GM12878 (cell line): Measurements from ENCODE around the gene TGFB1I1. TPM values are rescaled to one million over a fixed set of nuclear protein-coding genes. Genes with fewer than 3 reads are reported as not detected.

ENCODE experiments used
- ATAC-seq: fragments of 200-7000 bp; cut with Tn5 transposase; 3 replicates; pipeline ENCODE4 v1.9.1; 2020; ENCODE audit warnings: mild to moderate bottlenecking, moderate library complexity
- BruUV-seq: library from RNA; stranded (reverse); fragments of 400-500 nt; replicated peaks from 2 replicates; lab custom pipeline; 2021; lab: Mats Ljungman, UMichigan
- CTCF ChIA-PET: fragments of 300-600 bp; sonication (Branson Sonifier 250); formaldehyde crosslinking; extraction: SDS; loops from one replicate; lab custom pipeline; 2021; ENCODE audit warnings: inconsistent platforms; lab: Yijun Ruan, JAX
- POLR2A ChIA-PET: fragments of 350-600 bp; formaldehyde crosslinking; extraction: SDS; loops from one replicate; lab custom pipeline; 2021; ENCODE audit warnings: inconsistent platforms; lab: Charles Lee
- RAD21 ChIA-PET: fragments of 300-600 bp; sonication (Branson Sonifier 250); formaldehyde crosslinking; loops from one replicate; lab custom pipeline; 2023; ENCODE audit warnings: antibody characterized with exemption; ENCODE audit not compliant: unreplicated experiment; lab: Charles Lee
- SMC1A ChIA-PET: fragments of 300-600 bp; sonication (Branson Sonifier 250); formaldehyde crosslinking; loops from one replicate; lab custom pipeline; 2023; ENCODE audit not compliant: unreplicated experiment, uncharacterized antibody; lab: Charles Lee
- DNase-seq: peaks from one replicate; pipeline ENCODE4 v3.0.0-alpha.2; 2011; ENCODE audit warnings: low read depth, low spot score
- FAIRE-seq: peaks from 3 replicates; lab custom pipeline; 2011; peaks lifted over from hg19 to GRCh38; lab: Jason Lieb, UNC
- H2AFZ ChIP-seq: 2 replicates; pipeline ENCODE4 v1.6.0; 2011; ENCODE audit warnings: low read depth, low read length, control low read depth; ENCODE audit not compliant: control insufficient read depth
- H3K27ac ChIP-seq: 2 replicates; pipeline ENCODE4 v1.5.1; 2011; ENCODE audit warnings: control low read depth; ENCODE audit not compliant: control insufficient read depth, insufficient read depth
- H3K27me3 ChIP-seq, 2 experiments: replicated peaks in 1 of 2; 2 replicates each; pipeline versions ENCODE4 v1.6.0 to v1.6.1; 2011; ENCODE audit warnings: low read length in 1 of 2; ENCODE audit not compliant: control insufficient read depth in 2 of 2, insufficient read depth in 2 of 2
- H3K36me3 ChIP-seq, 2 experiments: 2 replicates each; pipeline ENCODE4 v1.5.1; 2011; ENCODE audit warnings: low read length in 1 of 2; ENCODE audit not compliant: control insufficient read depth in 2 of 2, insufficient read depth in 2 of 2
- H3K4me1 ChIP-seq: 2 replicates; pipeline ENCODE4 v1.6.1; 2011; ENCODE audit warnings: mild to moderate bottlenecking, low read length, moderate library complexity, mixed read lengths; ENCODE audit not compliant: control insufficient read depth, insufficient read depth
- H3K4me2 ChIP-seq: 2 replicates; pipeline ENCODE4 v1.6.0; 2011; ENCODE audit warnings: control low read depth; ENCODE audit not compliant: control insufficient read depth, insufficient read depth
- H3K4me3 ChIP-seq: fragments of 200-600 bp; sonication (generic); 2 replicates; pipeline ENCODE4 v1.5.1; 2016
- H3K79me2 ChIP-seq: 2 replicates; pipeline ENCODE4 v1.6.0; 2011; ENCODE audit warnings: low read length; ENCODE audit not compliant: control insufficient read depth, insufficient read depth
- H3K9ac ChIP-seq: 2 replicates; pipeline ENCODE4 v1.8.0; 2011; ENCODE audit warnings: low read length, control low read depth, mixed read lengths; ENCODE audit not compliant: control insufficient read depth, insufficient read depth
- H3K9me3 ChIP-seq: replicated peaks from 3 replicates; pipeline ENCODE4 v1.5.1; 2011; ENCODE audit warnings: mild to moderate bottlenecking, low read length; ENCODE audit not compliant: control insufficient read depth, insufficient read depth
- H4K20me1 ChIP-seq: 2 replicates; pipeline ENCODE4 v1.6.0; 2011; ENCODE audit not compliant: control insufficient read depth, insufficient read depth
- BCL11A ChIP-seq: IDR thresholded peaks from 2 replicates; pipeline ENCODE4 v1.6.1; 2011; ENCODE audit warnings: low read depth, low read length
- BRCA1 ChIP-seq: IDR thresholded peaks from 2 replicates; pipeline ENCODE4 v1.6.1; 2011; ENCODE audit warnings: low read depth, low read length, improper control_type of control experiment
- PML ChIP-seq: IDR thresholded peaks from 2 replicates; pipeline ENCODE4 v1.6.1; 2012; ENCODE audit warnings: low read length, inconsistent platforms
- TCF12 ChIP-seq: IDR thresholded peaks from 2 replicates; pipeline ENCODE4 v1.6.1; 2011; ENCODE audit warnings: low read depth, mild to moderate bottlenecking, low read length
- USF2 ChIP-seq: IDR thresholded peaks from 2 replicates; pipeline ENCODE4 v1.6.1; 2011; ENCODE audit warnings: low read depth, low read length, improper control_type of control experiment, borderline replicate concordance
- WGBS: methylation state at CpG from one replicate; pipeline ENCODE4 v1.1.6; 2016; ENCODE audit warnings: low lambda C conversion rate; ENCODE audit not compliant: insufficient replicate concordance, insufficient coverage; ENCODE audit errors: missing lambda C conversion rate; 5-methylcytosine and 5-hydroxymethylcytosine counted together
- in situ Hi-C: fragments of 300-500 bp; cut with MboI; formaldehyde crosslinking; loops from 9 replicates; pipeline ENCODE4 v1.14.3; 2018; ENCODE audit warnings: mixed read lengths
- intact Hi-C: fragments of 100-400 bp; cut with micrococcal nuclease; formaldehyde crosslinking; loops from one replicate; pipeline ENCODE4 v1.14.2; 2022; ENCODE audit not compliant: unreplicated experiment
- polyA plus RNA-seq, 11 experiments: library from polyadenylated mRNA; depleted of rRNA in 4 of 11; unstranded in 6 of 11; stranded (reverse) in 5 of 11; fragments of >200 nt; fragmentation: Nextera tagmentation in 4 of 11; fragmentation: Illumina TruSeq in 1 of 11; extraction: Ambion mirVana in 4 of 11; extraction: Trizol in 1 of 11; gene quantifications; 1 replicate in 1 of 11; 2 replicates in 10 of 11; pipeline versions ENCODE4 v1.2.1 to v1.2.3, GENCODE V29; 2011 to 2016; ENCODE audit warnings: inconsistent platforms in 2 of 11, missing spikeins in 2 of 11, low read depth in 1 of 11
- total RNA-seq, 4 experiments: library from RNA; depleted of rRNA in 3 of 4; stranded (reverse); fragments of >200 nt in 3 of 4; fragmentation: Illumina TruSeq in 1 of 4; extraction: Trizol in 1 of 4; gene quantifications; 2 replicates each; pipeline versions ENCODE4 v1.2.1 to v1.2.3, GENCODE V29; 2013 to 2021

Gene TGFB1I1
- total and polyA plus RNA-seq, 10 of the 15 experiments (the other 5 are each of a cell fraction or from before 2014, with no cell fraction given): 0.13 to 2.3 (median 0.41) TPM; not detected in 2

- no peak for TF ChIP-seq USF2
- no peak for TF ChIP-seq BCL11A
These were observed 36.2 kb downstream of the TGFB1I1 start, which contains the start of gene RUSF1 (continued) for GRCh38 chr16:31507929-31508705.

DNA sequence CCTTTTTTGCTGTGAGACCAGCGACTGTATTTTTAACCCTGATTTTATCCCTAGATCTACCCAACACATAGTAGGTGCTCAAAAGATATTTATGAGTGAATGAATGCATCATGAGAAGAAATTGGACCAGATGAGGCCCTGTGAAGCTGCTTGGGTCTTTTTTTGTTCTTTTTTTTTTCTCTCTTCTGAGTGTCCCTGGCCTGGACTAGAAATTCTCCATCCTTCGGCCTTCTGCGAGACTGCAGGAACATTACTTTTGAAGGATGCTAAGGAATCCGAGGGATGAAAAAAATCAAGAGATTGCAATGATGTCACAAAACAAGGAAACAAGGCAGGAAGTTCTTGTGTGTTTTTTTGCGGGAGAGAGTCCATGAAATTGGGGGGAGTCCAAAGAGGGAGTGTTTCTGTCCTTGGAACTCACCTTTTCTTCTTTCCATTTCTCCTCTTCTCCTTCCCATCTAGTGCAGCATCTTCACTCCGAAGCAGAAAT, 36.8 kb downstream of the TGFB1I1 start:
- BruUV-seq: TSS peak; percentile 93
- TF ChIP-seq PML (peak; percentile 27; the same call in 1 of the 2 replicates), TCF12 (no peak), BRCA1 (no peak)
- TF ChIP-seq, all 136 proteins: peak for 1
- WGBS: 25% methylated on average over 6 of the region's 6 CpGs
- Histone ChIP-seq H3K79me2 (peaks cover 26% of the 10 kb centered on the region), H3K9ac (peak overlapping the region; percentile 98), H3K27ac (peak overlapping the region; percentile 92), H2AFZ (peak overlapping the region; percentile 89), H4K20me1 (no peaks in the 10 kb centered on the region), H3K4me1 (peaks cover 14% of the 10 kb centered on the region), H3K36me3 (no peaks in the 10 kb centered on the region; a peak in 1 of 4 replicates), H3K9me3 (no peaks in the 10 kb centered on the region; the same call in 2 of the 3 replicates), H3K4me2 (peak overlapping the region; percentile 61), H3K4me3 (peak overlapping the region; percentile 90), H3K27me3 (no peaks in the 10 kb centered on the region)
- no peak for ATAC-seq
- intact Hi-C loops: loop anchor here (5.0 to 10.0 kb wide), 3 partner anchors 51 to 204 kb away; partner anchors contain the start of gene ARMC5
- POLR2A ChIA-PET: interaction anchor here (1.0 to 1.6 kb wide), 4 partner anchors 21 to 365 kb away, joined by 3 to 6 read pairs (median 4); partner anchors contain the start of gene ZNF267
- SMC1A ChIA-PET: interaction anchor here (1.3 kb wide), 1 partner anchor 366 kb away, joined by 4 read pairs; the partner anchor contains the start of gene ZNF267
- CTCF ChIA-PET: interaction anchor here (1.8 to 3.1 kb wide), 2 partner anchors 48 to 206 kb away, joined by 5 to 25 read pairs; no protein-coding TSS in a partner anchor
- in situ Hi-C loops: no loop called here
- no peak for FAIRE-seq
- no peak for DNase-seq
- RAD21 ChIA-PET: no interaction called here
